ENCODE data around the gene HLA-DOA. TPM values are rescaled to one million over a fixed set of nuclear protein-coding genes. Genes with fewer than 3 reads are reported as not detected.

HLA-DOA gene
- total and polyA plus RNA-seq, 12 donors = 0.94 to 61.9 (median 13.6) TPM

DNA sequence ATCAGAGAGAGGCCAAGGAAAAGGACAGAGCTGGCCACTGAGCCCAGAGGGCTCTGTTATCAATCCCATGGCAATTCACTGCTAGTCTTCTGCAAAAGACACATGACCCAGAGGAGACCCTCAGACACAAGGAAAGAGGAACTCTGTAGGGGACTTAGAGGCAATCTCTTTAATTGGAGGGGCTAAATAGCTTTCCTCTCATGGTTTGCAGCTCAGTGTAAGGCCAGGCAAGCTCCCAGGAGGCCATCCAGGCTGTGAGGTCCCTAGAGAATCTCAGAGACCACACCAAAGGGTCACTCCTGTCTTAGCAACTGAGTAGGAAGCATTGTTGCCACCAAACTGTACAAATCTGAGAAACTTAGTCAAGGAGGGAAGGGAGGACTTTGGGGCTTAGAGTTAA, 10.0 kb upstream of the HLA-DOA start:
- no peak overlapping the region for H3K4me3 ChIP-seq
- no peaks in the 10 kb centered on the region for H3K9me3 ChIP-seq (replicated peaks in 1 of 3)
- peak overlapping the region; percentile 1 to 78 (median 73) for H3K27ac ChIP-seq
- TF ChIP-seq POLR2A (IDR thresholded peaks at IDR 0.05) = no peak
- TF ChIP-seq, protein P1, sequence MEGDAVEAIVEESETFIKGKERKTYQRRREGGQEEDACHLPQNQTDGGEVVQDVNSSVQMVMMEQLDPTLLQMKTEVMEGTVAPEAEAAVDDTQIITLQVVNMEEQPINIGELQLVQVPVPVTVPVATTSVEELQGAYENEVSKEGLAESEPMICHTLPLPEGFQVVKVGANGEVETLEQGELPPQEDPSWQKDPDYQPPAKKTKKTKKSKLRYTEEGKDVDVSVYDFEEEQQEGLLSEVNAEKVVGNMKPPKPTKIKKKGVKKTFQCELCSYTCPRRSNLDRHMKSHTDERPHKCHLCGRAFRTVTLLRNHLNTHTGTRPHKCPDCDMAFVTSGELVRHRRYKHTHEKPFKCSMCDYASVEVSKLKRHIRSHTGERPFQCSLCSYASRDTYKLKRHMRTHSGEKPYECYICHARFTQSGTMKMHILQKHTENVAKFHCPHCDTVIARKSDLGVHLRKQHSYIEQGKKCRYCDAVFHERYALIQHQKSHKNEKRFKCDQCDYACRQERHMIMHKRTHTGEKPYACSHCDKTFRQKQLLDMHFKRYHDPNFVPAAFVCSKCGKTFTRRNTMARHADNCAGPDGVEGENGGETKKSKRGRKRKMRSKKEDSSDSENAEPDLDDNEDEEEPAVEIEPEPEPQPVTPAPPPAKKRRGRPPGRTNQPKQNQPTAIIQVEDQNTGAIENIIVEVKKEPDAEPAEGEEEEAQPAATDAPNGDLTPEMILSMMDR (IDR thresholded peaks at IDR 0.05) = no peak
- DNase-seq = no peak
- H3K27me3 ChIP-seq = peaks cover 1% of the 10 kb centered on the region
- no peaks in the 10 kb centered on the region for H3K36me3 ChIP-seq (replicated peaks in 1 of 2)
- H3K4me1 ChIP-seq (replicated peaks in 1 of 2) = peaks cover 12 to 15% of the 10 kb centered on the region in 2 donors
- intact Hi-C loops (cut with DNase I) = loop anchor here (5.0 to 10.0 kb wide), 3 partner anchors 63 to 225 kb away; no protein-coding TSS in a partner anchor

DNA sequence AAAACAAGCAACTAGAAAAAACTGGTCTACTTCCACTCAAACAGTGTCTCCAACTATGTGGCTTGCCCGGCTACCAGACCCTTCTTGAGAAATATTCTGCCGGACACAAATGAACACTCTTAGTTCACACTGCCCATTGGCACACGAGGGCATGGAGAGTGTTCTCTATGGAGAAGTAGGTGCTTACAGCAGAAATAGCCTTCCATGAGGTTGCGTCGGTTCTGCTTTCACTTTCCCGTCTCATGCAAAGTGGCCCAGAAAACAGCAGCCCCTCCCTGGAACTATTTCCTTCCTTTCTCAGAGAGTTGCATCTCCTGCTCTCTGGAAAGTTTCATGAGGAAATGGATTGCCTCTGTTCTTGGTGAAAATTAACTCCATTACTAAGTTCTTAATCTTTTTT, 9.5 kb upstream of the HLA-DOA start:
- Histone ChIP-seq H3K27ac (peak overlapping the region; percentile 1 to 78 (median 73)), H3K27me3 (peaks cover 6% of the 10 kb centered on the region), H3K4me1 (replicated peaks in 1 of 2) (peaks cover 12 to 15% of the 10 kb centered on the region in 2 donors), H3K4me3 (no peak overlapping the region), H3K36me3 (replicated peaks in 1 of 2) (no peaks in the 10 kb centered on the region), H3K9me3 (replicated peaks in 1 of 3) (no peaks in the 10 kb centered on the region)
- TF ChIP-seq POLR2A (IDR thresholded peaks at IDR 0.05) = peak in 1 of 2 donors; percentile 48
- TF ChIP-seq, protein P1 (IDR thresholded peaks at IDR 0.05) = no peak
- intact Hi-C loops (cut with DNase I) = loop anchor here (5.0 to 10.0 kb wide), 3 partner anchors 63 to 226 kb away; no protein-coding TSS in a partner anchor
- peak; percentile 51 to 90 (median 81) for DNase-seq
- 24 to 40% (median 29%) methylated on average over 6 of the region's 6 CpGs for WGBS, 4 donors

DNA sequence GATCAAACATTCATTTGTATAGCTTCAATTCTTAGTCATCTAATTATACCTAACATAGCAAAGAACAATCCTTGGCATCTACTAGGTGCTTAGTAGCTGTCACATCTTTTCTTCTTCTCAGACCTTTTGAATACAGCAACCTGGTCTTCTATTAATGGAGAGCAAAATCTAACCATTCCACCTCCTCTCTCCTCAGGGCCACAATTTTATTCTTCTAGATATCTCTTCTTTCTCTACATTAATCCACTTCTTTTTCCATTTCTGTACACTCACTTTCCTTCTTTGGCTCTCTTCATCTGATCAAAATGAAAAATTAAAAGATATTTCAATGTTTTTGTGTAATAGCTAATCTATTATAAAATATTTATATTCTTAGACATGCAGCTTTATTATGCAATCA, 9.0 kb upstream of the HLA-DOA start:
- Histone ChIP-seq H3K4me3 (no peak overlapping the region), H3K27ac (peak overlapping the region in 4 of 5 donors; percentile 58 to 78 (median 74))
- intact Hi-C loops (cut with DNase I) = loop anchor here (5.0 to 10.0 kb wide), 3 partner anchors 64 to 226 kb away; no protein-coding TSS in a partner anchor

DNA sequence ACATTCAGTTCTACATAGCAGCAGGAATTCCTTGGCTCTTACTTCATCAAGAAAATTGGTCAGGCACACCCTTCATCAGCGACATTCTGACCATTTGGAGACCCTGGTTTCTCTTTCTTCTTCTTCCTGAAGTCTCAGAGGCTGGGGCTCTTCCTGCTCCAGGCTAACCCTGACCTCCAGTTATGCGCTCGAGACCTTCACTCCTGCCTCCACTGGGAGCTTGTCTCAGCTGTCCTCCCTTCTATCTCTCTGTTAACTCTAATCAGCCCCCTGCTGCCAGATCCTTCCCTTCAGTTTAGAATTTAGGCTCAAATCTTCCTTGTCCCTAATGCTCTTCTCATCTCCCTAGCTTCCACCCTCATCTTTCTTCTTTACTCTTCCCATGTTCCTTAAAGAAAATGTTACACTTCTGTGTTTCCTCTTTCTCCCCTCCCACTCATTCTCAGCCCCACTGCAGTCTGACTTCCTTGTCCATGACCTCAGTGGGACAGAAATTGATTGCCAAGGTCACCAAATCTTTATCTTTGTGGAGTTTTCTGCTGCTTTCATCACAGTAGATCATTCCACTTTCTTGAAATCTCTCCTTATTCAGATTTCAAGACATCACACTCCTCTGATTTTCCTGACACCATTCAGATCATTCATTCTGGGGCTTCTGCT, 8.4 kb upstream of the HLA-DOA start:
- TF ChIP-seq, protein P1 (IDR thresholded peaks at IDR 0.05) = no peak
- TF ChIP-seq POLR2A (IDR thresholded peaks at IDR 0.05) = no peak
- DNase-seq = no peak
- Histone ChIP-seq H3K9me3 (replicated peaks in 1 of 3) (no peaks in the 10 kb centered on the region), H3K36me3 (replicated peaks in 1 of 2) (no peaks in the 10 kb centered on the region), H3K27me3 (peaks cover 10% of the 10 kb centered on the region), H3K27ac (peak overlapping the region in 4 of 5 donors; percentile 58 to 78 (median 71)), H3K4me3 (no peak overlapping the region), H3K4me1 (replicated peaks in 1 of 2) (peaks cover 12 to 15% of the 10 kb centered on the region in 2 donors)
- intact Hi-C loops (cut with DNase I) = loop anchor here (5.0 to 10.0 kb wide), 3 partner anchors 64 to 227 kb away; no protein-coding TSS in a partner anchor
- WGBS, 4 donors = 45 to 70% (median 55%) methylated on average over 3 of the region's 3 CpGs

More for the DNA sequence above, 9.0 kb upstream of the HLA-DOA start:
- DNase-seq = no peak
- TF ChIP-seq POLR2A (IDR thresholded peaks at IDR 0.05) = no peak
- TF ChIP-seq, protein P1 (IDR thresholded peaks at IDR 0.05) = no peak
- peaks cover 12 to 15% of the 10 kb centered on the region in 2 donors for H3K4me1 ChIP-seq (replicated peaks in 1 of 2)
- H3K9me3 ChIP-seq (replicated peaks in 1 of 3) = no peaks in the 10 kb centered on the region
- no peaks in the 10 kb centered on the region for H3K36me3 ChIP-seq (replicated peaks in 1 of 2)
- H3K27me3 ChIP-seq = peaks cover 10% of the 10 kb centered on the region

Data from adrenal gland (tissue), 12 donors.